Sigmoid colon (tissue), 7 donors: ENCODE data around the gene SAP30BP. TPM values are rescaled to one million over a fixed set of nuclear protein-coding genes. Genes with fewer than 3 reads are reported as not detected.

Source experiments
- DNase-seq: peaks from one replicate; pipeline ENCODE4 v3.0.0-alpha.2; 2019
- H3K27ac ChIP-seq, 4 donors: fragments of 200-600 bp; sonication (generic); one replicate each; pipeline ENCODE4 v1.5.1; 2016 to 2019; ENCODE audit warnings: mild to moderate bottlenecking in 1 of 4
- H3K27me3 ChIP-seq, 3 donors: fragments of 200-600 bp; sonication (generic); one replicate each; pipeline ENCODE4 v1.5.1; 2019; ENCODE audit warnings: mild to moderate bottlenecking in 1 of 3
- H3K36me3 ChIP-seq, 4 donors: fragments of 200-600 bp; sonication (generic); one replicate each; pipeline ENCODE4 v1.5.1; 2016 to 2019
- H3K4me1 ChIP-seq, 4 donors: fragments of 200-600 bp; sonication (generic); one replicate each; pipeline ENCODE4 v1.5.1; 2017 to 2019
- H3K4me3 ChIP-seq, 4 donors: fragments of 200-600 bp; sonication (generic); one replicate each; pipeline ENCODE4 v1.5.1; 2017 to 2019; ENCODE audit warnings: mild to moderate bottlenecking in 2 of 4, moderate library complexity in 1 of 4
- H3K9me3 ChIP-seq, 4 donors: fragments of 200-600 bp in 3 of 4; sonication (generic) in 3 of 4; one replicate each; pipeline versions ENCODE4 v1.5.1 to v1.6.1; 2013 to 2019
- CTCF ChIP-seq, 4 experiments: fragments of 450-650 bp in 3 of 4; fragments of 200-600 bp in 1 of 4; IDR thresholded peaks; one replicate each; pipeline ENCODE4 v1.5.1; 2016 to 2019; ENCODE audit warnings: antibody characterized with exemption in 4 of 4, mild to moderate bottlenecking in 3 of 4, moderate library complexity in 2 of 4
- EP300 ChIP-seq, 4 donors: sonication (generic); formaldehyde crosslinking; IDR thresholded peaks; one replicate each; pipeline ENCODE4 v1.6.1; 2017; ENCODE audit warnings: antibody characterized with exemption in 4 of 4
- POLR2A ChIP-seq, 2 donors: fragments of 450-650 bp; IDR thresholded peaks; one replicate each; pipeline ENCODE4 v1.6.1; 2016; ENCODE audit warnings: antibody characterized with exemption in 2 of 2, mild to moderate bottlenecking in 2 of 2, moderate library complexity in 2 of 2
- POLR2AphosphoS5 ChIP-seq, 4 donors: sonication (generic); formaldehyde crosslinking; IDR thresholded peaks; one replicate each; pipeline ENCODE4 v1.6.1; 2017; ENCODE audit warnings: antibody characterized with exemption in 4 of 4
- WGBS, 2 donors: extraction: QIAGEN DNeasy Blood & Tissue Kit; methylation state at CpG; one replicate each; pipeline ENCODE4 v1.1.7; 2013; 5-methylcytosine and 5-hydroxymethylcytosine counted together
- intact Hi-C: fragments of 100-400 bp; cut with DNase I; formaldehyde crosslinking; loops from one replicate; pipeline ENCODE4 v1.15.1; 2023
- polyA plus RNA-seq, 3 donors: library from polyadenylated mRNA; stranded (reverse); fragments of 200-250 nt; gene quantifications; one replicate each; pipeline ENCODE4 v1.2.3, GENCODE V29; 2013
- total RNA-seq, 4 donors: library from RNA; depleted of rRNA; stranded (reverse); fragments of >200 nt; gene quantifications; one replicate each; pipeline ENCODE4 v1.1.0, GENCODE V29; 2016
- donor health status: healthy with polysubstance abuse.
- donor health status: Bipolar disorder and iron deficiency.
- donor health status: healthy.

The SAP30BP gene
- total and polyA plus RNA-seq, 7 donors, result 53.2 to 96.9 (median 60.4) TPM

- WGBS, 2 donors, result 82 to 92% methylated on average over 5 of the region's 5 CpGs
- peaks cover 0 to 58% (median 48%) of the 10 kb centered on the region in 4 donors for H3K4me1 ChIP-seq
- H3K27ac ChIP-seq, result peak overlapping the region; percentile 22 to 62 (median 26)
Measured at GRCh38 chr17:75684249-75684648, 17.1 kb downstream of the SAP30BP start.

DNA sequence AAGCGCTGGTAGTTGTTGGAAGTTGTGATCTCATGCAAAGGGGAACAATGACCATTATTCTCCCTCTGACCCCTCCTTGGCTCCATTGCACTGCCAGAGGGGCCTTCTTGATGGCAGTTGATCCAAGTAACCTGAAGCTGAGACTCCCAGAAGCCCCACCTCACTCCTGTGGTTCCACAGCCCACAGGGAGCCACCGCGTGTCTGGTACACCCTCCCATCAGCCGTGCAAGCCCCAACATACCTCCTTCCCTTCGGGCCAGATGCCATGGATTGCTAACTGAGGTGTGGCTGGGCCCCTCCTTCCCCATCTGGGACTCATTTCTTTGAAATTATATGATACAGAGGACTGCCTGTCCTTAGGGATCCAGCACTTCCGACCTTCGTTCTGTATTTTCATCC, 17.8 kb downstream of the SAP30BP start:
- Histone ChIP-seq H3K4me1 (peaks cover 0 to 63% (median 52%) of the 10 kb centered on the region in 4 donors), H3K27ac (peak overlapping the region; percentile 22 to 62 (median 26)), H3K27me3 (no peaks in the 10 kb centered on the region), H3K9me3 (no peaks in the 10 kb centered on the region), H3K36me3 (peaks cover 0 to 5% (median 0%) of the 10 kb centered on the region in 4 donors), H3K4me3 (no peak overlapping the region)
- 26 to 69% methylated on average over 7 of the region's 7 CpGs for WGBS, 2 donors
- DNase-seq, result peak; percentile 53
- intact Hi-C loops, result no loop called here
- TF ChIP-seq POLR2AphosphoS5 (IDR thresholded peaks at IDR 0.05) (no peak), CTCF (IDR thresholded peaks at IDR 0.05) (no peak), EP300 (IDR thresholded peaks at IDR 0.05) (no peak), POLR2A (IDR thresholded peaks at IDR 0.05) (no peak)

More at GRCh38 chr17:75684249-75684648, 17.1 kb downstream of the SAP30BP start:
- H3K36me3 ChIP-seq, result peaks cover 0 to 11% (median 0%) of the 10 kb centered on the region in 4 donors
- TF ChIP-seq CTCF (IDR thresholded peaks at IDR 0.05), result no peak
- no peak for TF ChIP-seq EP300 (IDR thresholded peaks at IDR 0.05)
- TF ChIP-seq POLR2A (IDR thresholded peaks at IDR 0.05), result no peak
- TF ChIP-seq POLR2AphosphoS5 (IDR thresholded peaks at IDR 0.05), result no peak
- no peaks in the 10 kb centered on the region for H3K9me3 ChIP-seq
- intact Hi-C loops, result no loop called here
- H3K4me3 ChIP-seq, result no peak overlapping the region
- DNase-seq, result no peak
- H3K27me3 ChIP-seq, result no peaks in the 10 kb centered on the region

GRCh38 chr17:75685499-75685898, 18.4 kb downstream of the SAP30BP start:
- no peaks in the 10 kb centered on the region for H3K27me3 ChIP-seq
- no peaks in the 10 kb centered on the region for H3K9me3 ChIP-seq
- peaks cover 0 to 63% (median 55%) of the 10 kb centered on the region in 4 donors for H3K4me1 ChIP-seq
- intact Hi-C loops, result no loop called here
- H3K36me3 ChIP-seq, result peaks cover 0 to 5% (median 0%) of the 10 kb centered on the region in 4 donors
- DNase-seq, result peak; percentile 34
- no peak overlapping the region for H3K4me3 ChIP-seq
- no peak for TF ChIP-seq POLR2AphosphoS5 (IDR thresholded peaks at IDR 0.05)
- WGBS, 2 donors, result 60 to 86% methylated on average over 3 of the region's 3 CpGs
- H3K27ac ChIP-seq, result peak overlapping the region; percentile 17 to 62 (median 26)

- H3K4me1 ChIP-seq, result peaks cover 0 to 74% (median 60%) of the 10 kb centered on the region in 4 donors
Measured at GRCh38 chr17:75688209-75688825, 21.2 kb downstream of the SAP30BP start.

More at GRCh38 chr17:75688209-75688825, 21.2 kb downstream of the SAP30BP start:
- WGBS, 2 donors, result 64 to 80% methylated on average over 11 of the region's 11 CpGs
- DNase-seq, result peak; percentile 57
- Histone ChIP-seq H3K27me3 (no peaks in the 10 kb centered on the region), H3K27ac (peak overlapping the region; percentile 51 to 85 (median 58)), H3K36me3 (no peaks in the 10 kb centered on the region), H3K4me3 (no peak overlapping the region), H3K9me3 (no peaks in the 10 kb centered on the region)
- intact Hi-C loops, result no loop called here
- no peak for TF ChIP-seq EP300 (IDR thresholded peaks at IDR 0.05)
- no peak for TF ChIP-seq POLR2A (IDR thresholded peaks at IDR 0.05)
- no peak for TF ChIP-seq CTCF (IDR thresholded peaks at IDR 0.05)
- TF ChIP-seq POLR2AphosphoS5 (IDR thresholded peaks at IDR 0.05), result no peak
